Esophagus muscularis mucosa (tissue), 4 donors: ENCODE measurements around the gene LINC00305. TPM values are rescaled to one million over a fixed set of nuclear protein-coding genes. Genes with fewer than 3 reads are reported as not detected.

Experiments
- DNase-seq: peaks from one replicate; pipeline ENCODE4 v3.0.0-alpha.2; 2017; ENCODE audit errors: extremely low spot score
- H3K27ac ChIP-seq, 4 donors: fragments of 200-600 bp; sonication (generic); replicated peaks in 1 of 4; 1 replicate in 3 of 4; 2 replicates in 1 of 4; pipeline ENCODE4 v1.5.1; 2016 to 2019; ENCODE audit warnings: mild to moderate bottlenecking in 1 of 4
- H3K27me3 ChIP-seq, 4 donors: fragments of 200-600 bp; sonication (generic); one replicate each; pipeline versions ENCODE4 v1.5.1 to v1.6.0; 2016 to 2019
- H3K36me3 ChIP-seq, 4 donors: fragments of 200-600 bp; sonication (generic); one replicate each; pipeline ENCODE4 v1.5.1; 2016 to 2019
- H3K4me1 ChIP-seq, 4 donors: fragments of 200-600 bp; sonication (generic); one replicate each; pipeline ENCODE4 v1.5.1; 2016 to 2019
- H3K4me3 ChIP-seq, 4 donors: fragments of 200-600 bp; sonication (generic); 1 replicate in 2 of 4; 2 replicates in 2 of 4; pipeline ENCODE4 v1.5.1; 2016 to 2019; ENCODE audit warnings: mild to moderate bottlenecking in 4 of 4, moderate library complexity in 1 of 4
- H3K9me3 ChIP-seq, 4 donors: fragments of 200-600 bp; sonication (generic); 1 replicate in 3 of 4; 2 replicates in 1 of 4; pipeline ENCODE4 v1.5.1; 2016 to 2019
- CTCF ChIP-seq, 3 experiments: fragments of 200-600 bp in 2 of 3; fragments of 450-650 bp in 1 of 3; sonication (generic) in 2 of 3; IDR thresholded peaks; one replicate each; pipeline ENCODE4 v1.5.1; 2017 to 2019; ENCODE audit warnings: antibody characterized with exemption in 3 of 3, mild to moderate bottlenecking in 2 of 3, moderate library complexity in 1 of 3
- EP300 ChIP-seq: sonication (generic); formaldehyde crosslinking; IDR thresholded peaks from one replicate; pipeline ENCODE4 v1.6.1; 2017; ENCODE audit warnings: antibody characterized with exemption
- POLR2A ChIP-seq: fragments of 450-650 bp; IDR thresholded peaks from one replicate; pipeline ENCODE4 v1.6.1; 2017; ENCODE audit warnings: antibody characterized with exemption, moderate library complexity, mild to moderate bottlenecking, low read depth
- POLR2AphosphoS5 ChIP-seq, 2 donors: sonication (generic); formaldehyde crosslinking; IDR thresholded peaks; one replicate each; pipeline ENCODE4 v1.6.1; 2017; ENCODE audit warnings: antibody characterized with exemption in 2 of 2
- WGBS: methylation state at CpG from one replicate; pipeline ENCODE4 v1.1.5; 2018; 5-methylcytosine and 5-hydroxymethylcytosine counted together
- intact Hi-C: fragments of 100-400 bp; cut with DNase I; formaldehyde crosslinking; loops from one replicate; pipeline ENCODE4 v1.15.1; 2023
- total RNA-seq, 4 donors: library from RNA; depleted of rRNA; stranded (reverse); fragments of >200 nt; gene quantifications; one replicate each; pipeline versions ENCODE4 v1.1.0 to v1.2.1, GENCODE V29; 2016

Gene LINC00305
- total RNA-seq, 4 donors from 2014 or later, result not detected

GRCh38 chr18:64111950-64112349 lies 36.9 kb downstream of the LINC00305 start:
- Histone ChIP-seq H3K9me3 (no peaks in the 10 kb centered on the region), H3K27me3 (no peaks in the 10 kb centered on the region), H3K36me3 (no peaks in the 10 kb centered on the region), H3K4me1 (no peaks in the 10 kb centered on the region), H3K4me3 (no peak overlapping the region), H3K27ac (no peak overlapping the region)
- intact Hi-C loops, result no loop called here
- TF ChIP-seq CTCF (IDR thresholded peaks at IDR 0.05) (no peak), EP300 (no peak), POLR2AphosphoS5 (IDR thresholded peaks at IDR 0.05) (no peak), POLR2A (no peak)
- no peak for DNase-seq
- 82% methylated on average over 9 of the region's 9 CpGs for WGBS

GRCh38 chr18:64110692-64111480 lies 38.0 kb downstream of the LINC00305 start:
- no peaks in the 10 kb centered on the region for H3K36me3 ChIP-seq
- H3K27me3 ChIP-seq, result no peaks in the 10 kb centered on the region
- DNase-seq, result no peak
- no peak overlapping the region for H3K27ac ChIP-seq
- no peaks in the 10 kb centered on the region for H3K4me1 ChIP-seq
- TF ChIP-seq EP300 (no peak), POLR2A (no peak), CTCF (IDR thresholded peaks at IDR 0.05) (no peak), POLR2AphosphoS5 (IDR thresholded peaks at IDR 0.05) (no peak)
- no peak overlapping the region for H3K4me3 ChIP-seq
- 68% methylated on average over 7 of the region's 7 CpGs for WGBS
- intact Hi-C loops, result no loop called here
- H3K9me3 ChIP-seq, result no peaks in the 10 kb centered on the region

- intact Hi-C loops, result no loop called here
- no peaks in the 10 kb centered on the region for H3K36me3 ChIP-seq
- no peaks in the 10 kb centered on the region for H3K4me1 ChIP-seq
- TF ChIP-seq POLR2A (no peak), EP300 (no peak), CTCF (IDR thresholded peaks at IDR 0.05) (no peak), POLR2AphosphoS5 (IDR thresholded peaks at IDR 0.05) (no peak)
- H3K9me3 ChIP-seq, result no peaks in the 10 kb centered on the region
- H3K4me3 ChIP-seq, result no peak overlapping the region
- 95% methylated on average over 4 of the region's 4 CpGs for WGBS
- no peak overlapping the region for H3K27ac ChIP-seq
- no peaks in the 10 kb centered on the region for H3K27me3 ChIP-seq
- DNase-seq, result no peak
Observed at GRCh38 chr18:64103986-64104385, 44.9 kb downstream of the LINC00305 start.

GRCh38 chr18:64100116-64100922 lies 48.6 kb downstream of the LINC00305 start:
- Histone ChIP-seq H3K4me3 (no peak overlapping the region), H3K4me1 (no peaks in the 10 kb centered on the region), H3K36me3 (no peaks in the 10 kb centered on the region), H3K27ac (no peak overlapping the region), H3K27me3 (no peaks in the 10 kb centered on the region), H3K9me3 (no peaks in the 10 kb centered on the region)
- no peak for DNase-seq
- TF ChIP-seq CTCF (IDR thresholded peaks at IDR 0.05), result no peak
- TF ChIP-seq POLR2AphosphoS5 (IDR thresholded peaks at IDR 0.05), result no peak
- TF ChIP-seq POLR2A, result no peak
- TF ChIP-seq EP300, result no peak
- 63% methylated on average over 6 of the region's 6 CpGs for WGBS
- intact Hi-C loops, result no loop called here
